Duodenal mucosa (tissue), 2 donors: ENCODE data around the gene CCDC7.
"Not testable (repeated sequence)": the region's sequence is repeated elsewhere in the genome, so short reads cannot be mapped to it uniquely, and the experiment has no call there.

Experiments
- H3K27ac ChIP-seq: one replicate; pipeline ENCODE4 v1.7.0; 2013; ENCODE audit warnings: low read depth, low read length
- H3K27me3 ChIP-seq, 2 donors: one replicate each; pipeline ENCODE4 v1.7.0; 2013; ENCODE audit warnings: low read length in 2 of 2, control low read depth in 1 of 2; ENCODE audit not compliant: insufficient read depth in 2 of 2, control insufficient read depth in 1 of 2
- H3K36me3 ChIP-seq, 2 donors: one replicate each; pipeline ENCODE4 v1.7.0; 2013; ENCODE audit warnings: low read length in 2 of 2, control low read depth in 1 of 2; ENCODE audit not compliant: insufficient read depth in 2 of 2, control insufficient read depth in 1 of 2
- H3K4me1 ChIP-seq, 2 donors: one replicate each; pipeline ENCODE4 v1.7.0; 2013; ENCODE audit warnings: low read length in 2 of 2, control low read depth in 1 of 2; ENCODE audit not compliant: insufficient read depth in 2 of 2, control insufficient read depth in 1 of 2
- H3K4me3 ChIP-seq, 2 donors: one replicate each; pipeline ENCODE4 v1.7.0; 2013; ENCODE audit warnings: low read length in 2 of 2, low read depth in 1 of 2
- H3K9ac ChIP-seq, 2 donors: one replicate each; pipeline ENCODE4 v1.7.0; 2013; ENCODE audit warnings: low read length in 2 of 2, low read depth in 1 of 2
- H3K9me3 ChIP-seq, 2 donors: one replicate each; pipeline ENCODE4 v1.7.0; 2013; ENCODE audit warnings: low read length in 2 of 2, control low read depth in 1 of 2; ENCODE audit not compliant: control insufficient read depth in 1 of 2

Gene CCDC7

DNA sequence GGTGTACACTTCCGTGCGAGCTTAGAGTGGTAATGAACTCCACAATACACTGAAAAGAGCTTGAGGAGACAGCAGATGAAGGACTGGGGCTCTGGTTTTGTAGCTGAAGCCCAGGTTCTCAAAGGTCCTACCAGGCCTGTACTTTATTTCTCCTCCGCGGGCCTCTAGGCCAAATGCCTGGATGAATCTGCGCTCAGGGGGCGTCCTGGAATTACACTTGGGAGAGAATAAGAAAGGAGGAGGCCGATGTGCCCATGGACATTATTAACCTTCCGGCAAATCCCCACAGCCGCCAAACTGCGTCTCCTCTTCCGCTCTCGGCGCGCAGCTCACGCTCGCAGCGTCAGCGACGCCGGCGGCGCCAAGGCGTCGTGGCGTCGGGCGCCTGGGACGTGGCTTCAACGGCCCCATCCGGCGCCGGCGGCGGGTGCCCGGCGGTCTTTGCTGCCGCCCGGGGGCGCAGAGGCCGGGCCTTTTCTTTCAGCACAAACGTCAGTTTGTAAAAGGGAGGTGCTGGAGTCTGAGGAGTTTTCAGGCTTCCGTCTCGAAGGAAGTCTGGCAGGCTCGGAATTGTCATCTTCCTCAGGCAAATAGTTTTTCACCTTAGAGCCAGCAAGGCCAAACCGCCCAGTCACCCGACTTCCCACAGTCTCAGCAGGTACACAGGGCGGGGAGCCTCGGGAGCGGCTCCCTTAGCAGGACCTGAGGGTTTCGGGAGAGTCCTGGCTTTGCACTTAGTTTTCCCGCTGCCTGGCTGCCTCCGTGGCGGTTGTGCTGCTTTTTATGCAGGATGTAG lies at the start of gene CCDC7:
Gene CCDC7 (plus strand): TSS at position 401 of the 796 bp plus-strand sequence. CDS start 5,503 bp downstream, outside the sequence.
- Histone ChIP-seq H3K36me3 (no peaks in the 10 kb centered on the region), H3K9me3 (no peaks in the 10 kb centered on the region), H3K4me3 (peak within 1 kb of the TSS; percentile 91), H3K4me1 (peaks cover 0 to 3% of the 10 kb centered on the region in 2 donors), H3K27ac (peak within 1 kb of the TSS; percentile 97), H3K9ac (peak within 1 kb of the TSS; percentile 88 to 95), H3K27me3 (no peaks in the 10 kb centered on the region)

DNA sequence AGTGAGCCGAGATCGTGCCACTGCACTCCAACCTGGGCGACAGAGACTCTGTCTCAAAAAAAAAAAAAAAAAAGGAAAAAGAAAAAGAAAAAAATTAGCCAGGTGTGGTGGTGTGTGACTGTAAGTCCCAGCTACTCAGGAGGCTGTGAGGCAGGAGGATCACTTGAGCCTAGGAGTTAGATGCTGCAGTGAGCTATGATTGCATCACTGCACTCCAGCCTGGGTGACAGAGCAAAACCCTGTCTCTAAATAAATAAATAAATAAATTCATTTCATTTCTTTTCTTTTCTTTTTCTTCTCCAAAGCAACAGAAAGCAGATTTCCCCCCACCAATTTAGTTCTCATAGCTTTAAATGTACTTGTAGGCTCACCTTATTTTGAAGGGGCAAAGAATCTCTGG lies 48.8 kb upstream of the CCDC7 start:
- not testable (repeated sequence) for H3K27me3 ChIP-seq, H3K27ac ChIP-seq, H3K4me3 ChIP-seq, H3K9ac ChIP-seq, H3K36me3 ChIP-seq, H3K9me3 ChIP-seq, H3K4me1 ChIP-seq

DNA sequence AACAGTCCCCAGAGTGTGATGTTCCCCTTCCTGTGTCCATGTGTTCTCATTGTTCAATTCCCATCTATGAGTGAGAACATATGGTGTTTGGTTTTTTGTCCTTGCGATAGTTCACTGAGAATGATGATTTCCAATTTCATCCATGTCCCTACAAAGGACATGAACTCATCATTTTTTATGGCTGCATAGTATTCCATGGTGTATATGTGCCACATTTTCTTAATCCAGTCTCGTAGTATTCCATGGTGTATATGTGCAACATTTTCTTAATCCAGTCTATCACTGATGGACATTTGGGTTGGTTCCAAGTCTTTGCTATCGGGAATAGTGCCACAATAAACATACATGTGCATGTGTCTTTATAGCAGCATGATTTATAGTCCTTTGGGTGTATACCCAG lies 46.2 kb upstream of the CCDC7 start:
- not testable (repeated sequence) for H3K9ac ChIP-seq, H3K36me3 ChIP-seq, H3K4me3 ChIP-seq, H3K4me1 ChIP-seq, H3K9me3 ChIP-seq, H3K27ac ChIP-seq, H3K27me3 ChIP-seq

DNA sequence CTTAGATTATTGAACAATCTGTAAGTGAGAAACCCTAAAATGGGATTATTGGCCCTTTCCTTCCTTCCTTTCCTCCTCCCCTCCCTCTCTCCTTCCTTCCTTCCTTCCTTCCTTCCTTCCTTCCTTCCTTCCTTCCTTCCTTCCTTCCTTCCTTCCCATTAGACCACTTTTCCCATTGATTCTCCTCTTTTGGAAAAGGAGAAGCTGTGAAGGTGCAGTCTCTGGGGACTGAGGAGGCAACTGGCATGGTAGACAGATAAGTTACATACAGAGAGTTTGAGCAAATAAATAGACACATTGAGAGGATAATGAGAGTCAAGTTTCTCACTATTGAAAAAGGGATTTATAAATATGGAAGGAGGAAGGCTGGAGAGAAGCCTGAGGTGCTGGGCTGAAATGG lies 45.0 kb upstream of the CCDC7 start:
- H3K27ac ChIP-seq = no peak overlapping the region
- H3K27me3 ChIP-seq = no peaks in the 10 kb centered on the region
- no peaks in the 10 kb centered on the region for H3K36me3 ChIP-seq
- no peak overlapping the region for H3K9ac ChIP-seq
- H3K9me3 ChIP-seq = no peaks in the 10 kb centered on the region
- no peak overlapping the region for H3K4me3 ChIP-seq
- no peaks in the 10 kb centered on the region for H3K4me1 ChIP-seq

DNA sequence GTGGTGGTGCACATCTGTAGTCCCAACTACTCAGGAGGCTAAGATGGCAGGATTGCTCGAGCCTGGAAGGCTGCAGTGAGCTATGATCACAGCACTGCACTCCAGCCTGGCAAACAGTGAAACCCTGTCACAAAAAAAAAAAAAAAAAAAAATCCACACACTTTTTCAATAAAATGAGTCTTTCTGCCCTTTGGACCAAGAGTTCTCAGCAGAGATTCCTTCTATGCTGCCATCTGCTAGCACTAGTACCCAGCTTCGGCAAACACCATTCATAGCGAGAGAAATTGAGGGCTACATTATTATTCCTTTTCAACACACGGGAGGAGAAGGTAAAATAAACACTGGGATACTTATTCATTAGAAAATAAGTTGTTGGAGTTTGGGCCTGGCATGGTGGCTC lies 43.4 kb upstream of the CCDC7 start:
- H3K27ac ChIP-seq = no peak overlapping the region
- H3K4me1 ChIP-seq = no peaks in the 10 kb centered on the region
- H3K4me3 ChIP-seq = no peak overlapping the region
- H3K36me3 ChIP-seq = no peaks in the 10 kb centered on the region
- no peaks in the 10 kb centered on the region for H3K9me3 ChIP-seq
- no peak overlapping the region for H3K9ac ChIP-seq
- H3K27me3 ChIP-seq = no peaks in the 10 kb centered on the region

DNA sequence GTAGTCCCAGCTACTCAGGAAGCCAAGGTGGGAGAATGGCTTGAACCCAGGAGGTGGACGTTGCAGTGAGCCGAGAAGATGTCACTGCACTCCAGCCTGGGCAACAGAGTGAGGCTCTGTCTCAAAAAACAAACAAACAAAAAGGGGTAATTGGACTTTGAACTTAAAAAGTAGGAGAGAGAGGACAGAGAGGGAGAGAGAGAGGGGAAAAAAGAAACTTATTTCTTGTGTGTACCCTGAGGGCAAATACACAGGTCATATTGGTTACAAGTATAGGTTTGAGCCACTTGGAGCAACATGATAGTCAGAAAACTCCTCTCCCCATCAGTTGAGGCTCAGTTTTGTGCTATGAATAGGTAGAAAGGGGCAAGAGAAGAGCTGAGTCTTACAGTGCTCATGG lies 42.8 kb upstream of the CCDC7 start:
- Histone ChIP-seq H3K4me3 (no peak overlapping the region), H3K4me1 (no peaks in the 10 kb centered on the region), H3K36me3 (no peaks in the 10 kb centered on the region), H3K27me3 (no peaks in the 10 kb centered on the region), H3K9ac (no peak overlapping the region), H3K9me3 (no peaks in the 10 kb centered on the region), H3K27ac (no peak overlapping the region)

DNA sequence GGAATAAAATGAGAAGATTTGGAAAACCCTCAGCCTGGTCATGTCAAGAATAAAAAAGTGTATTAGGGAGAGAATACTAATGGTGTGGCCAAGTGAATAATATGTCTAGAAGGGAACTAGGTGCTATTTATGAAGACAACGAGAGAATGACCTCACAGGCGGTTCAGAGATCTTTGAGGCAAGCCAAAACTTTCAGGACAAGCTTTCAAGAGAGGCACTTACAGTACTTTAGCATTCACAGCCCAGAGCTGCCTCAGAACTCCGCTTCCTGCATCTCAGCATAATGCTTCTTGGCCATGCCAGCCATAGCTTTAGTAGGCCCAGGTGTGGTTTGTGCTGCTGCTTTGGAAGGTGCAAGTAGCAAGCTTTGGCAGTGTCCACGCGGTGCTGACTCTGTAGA lies 37.2 kb upstream of the CCDC7 start:
- no peak overlapping the region for H3K9ac ChIP-seq
- H3K4me3 ChIP-seq = no peak overlapping the region
- H3K4me1 ChIP-seq = no peaks in the 10 kb centered on the region
- no peaks in the 10 kb centered on the region for H3K27me3 ChIP-seq
- H3K9me3 ChIP-seq = no peaks in the 10 kb centered on the region
- H3K36me3 ChIP-seq = no peaks in the 10 kb centered on the region
- no peak overlapping the region for H3K27ac ChIP-seq

DNA sequence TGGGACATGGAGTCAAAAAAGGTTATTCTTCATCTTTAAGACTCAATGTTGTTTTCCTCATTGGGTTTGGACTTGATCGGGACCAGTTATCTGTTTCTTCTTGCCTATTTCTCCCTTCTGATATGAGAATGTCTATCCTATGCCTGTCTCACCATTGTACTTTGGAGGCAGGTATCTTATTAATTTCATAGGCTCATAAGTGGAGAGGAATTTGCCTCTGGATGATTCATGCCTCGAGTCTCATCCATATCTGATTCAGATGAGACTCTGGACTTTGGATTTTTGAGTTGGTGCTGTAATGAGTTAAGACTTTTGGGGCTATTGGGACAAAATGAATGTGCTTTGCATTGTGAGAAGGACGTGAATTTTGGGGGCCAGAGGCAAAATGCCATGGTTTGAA lies 36.2 kb upstream of the CCDC7 start:
- no peaks in the 10 kb centered on the region for H3K9me3 ChIP-seq
- H3K9ac ChIP-seq = no peak overlapping the region
- no peak overlapping the region for H3K27ac ChIP-seq
- H3K36me3 ChIP-seq = no peaks in the 10 kb centered on the region
- no peaks in the 10 kb centered on the region for H3K27me3 ChIP-seq
- no peaks in the 10 kb centered on the region for H3K4me1 ChIP-seq
- no peak overlapping the region for H3K4me3 ChIP-seq

DNA sequence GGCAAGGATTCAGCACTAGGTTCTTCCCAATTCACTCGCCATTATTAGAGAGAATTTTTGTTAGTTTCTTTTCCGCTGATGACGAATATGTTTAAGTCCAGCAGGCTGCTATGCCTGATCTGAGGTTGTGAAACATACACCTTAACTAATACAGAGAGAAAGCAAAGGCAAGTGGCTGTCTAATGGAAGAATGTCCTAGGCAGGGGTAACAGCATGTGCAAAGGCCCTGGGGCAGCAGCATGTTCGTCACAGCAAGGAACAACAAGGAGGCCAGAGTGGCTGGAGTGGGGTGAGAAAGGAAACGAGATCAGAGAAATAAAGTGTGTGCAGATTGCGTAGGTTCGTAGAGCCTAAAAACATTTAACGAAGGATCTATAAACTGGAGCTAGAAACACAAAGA lies 35.4 kb upstream of the CCDC7 start:
- H3K36me3 ChIP-seq = no peaks in the 10 kb centered on the region
- no peaks in the 10 kb centered on the region for H3K4me1 ChIP-seq
- no peak overlapping the region for H3K9ac ChIP-seq
- H3K27ac ChIP-seq = no peak overlapping the region
- H3K4me3 ChIP-seq = no peak overlapping the region
- no peaks in the 10 kb centered on the region for H3K27me3 ChIP-seq
- H3K9me3 ChIP-seq = no peaks in the 10 kb centered on the region

DNA sequence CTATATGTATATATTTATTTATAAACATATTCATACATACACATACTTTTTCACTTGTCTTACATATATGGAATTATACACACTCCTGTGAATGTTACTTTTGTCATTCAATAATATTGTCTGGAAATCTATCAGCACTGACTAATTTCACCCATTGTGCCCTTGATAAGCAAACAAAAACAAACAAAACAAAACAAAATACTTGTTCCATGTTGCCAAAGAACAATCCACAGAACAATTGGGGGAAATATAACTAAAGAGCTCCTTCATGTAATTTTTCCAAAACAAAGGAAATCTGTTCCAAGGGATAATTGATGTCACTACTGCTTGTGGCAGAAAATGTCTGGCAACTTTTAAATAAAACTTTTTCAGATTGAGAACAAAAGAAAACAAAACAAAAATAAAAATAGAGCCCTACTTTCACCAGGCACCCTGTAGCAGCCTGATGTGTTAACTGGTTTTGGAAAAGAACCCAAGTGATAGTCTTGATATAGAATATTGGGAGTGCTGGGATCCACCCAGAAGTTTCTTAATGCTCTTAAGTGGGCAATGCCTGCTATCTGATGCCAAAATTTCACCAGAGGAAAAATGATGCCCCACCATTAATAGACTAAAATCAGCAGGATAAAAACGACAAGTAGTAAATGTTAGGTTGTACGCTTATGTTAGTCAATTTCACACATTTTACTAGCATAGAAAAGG lies 34.0 kb upstream of the CCDC7 start:
- no peak overlapping the region for H3K27ac ChIP-seq
- no peaks in the 10 kb centered on the region for H3K36me3 ChIP-seq
- H3K4me1 ChIP-seq = no peaks in the 10 kb centered on the region
- no peak overlapping the region for H3K9ac ChIP-seq
- H3K9me3 ChIP-seq = no peaks in the 10 kb centered on the region
- H3K27me3 ChIP-seq = no peaks in the 10 kb centered on the region
- H3K4me3 ChIP-seq = no peak overlapping the region
